ENCODE measurements around the gene KCTD21. TPM values are rescaled to one million over a fixed set of nuclear protein-coding genes. Genes with fewer than 3 reads are reported as not detected.

KCTD21 gene
- total and polyA plus RNA-seq, 10 of the 15 experiments (the other 5 are each of a cell fraction or from before 2014, with no cell fraction given), result 0.63 to 5.4 (median 3.6) TPM

DNA sequence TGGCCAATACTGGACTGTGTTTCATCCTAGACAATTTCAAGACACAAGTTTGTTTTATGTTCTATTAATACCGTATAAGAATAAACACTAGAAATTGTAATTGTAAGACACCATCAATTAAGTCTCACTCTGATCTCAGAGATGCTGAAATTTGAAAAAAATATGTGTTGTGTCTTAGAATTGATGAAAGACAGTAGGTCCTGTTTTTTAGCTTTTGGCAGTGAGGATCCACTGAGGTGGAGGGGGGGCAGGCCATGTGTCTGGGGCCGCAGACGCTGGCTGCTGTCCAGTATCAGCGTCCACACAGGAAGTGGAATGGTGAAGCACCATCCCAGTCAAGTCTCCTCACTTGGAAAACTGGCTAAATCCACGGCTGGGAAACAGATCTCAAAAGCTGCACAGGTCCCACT lies 26.5 kb downstream of the KCTD21 start (continued):
- TF ChIP-seq, protein P1, sequence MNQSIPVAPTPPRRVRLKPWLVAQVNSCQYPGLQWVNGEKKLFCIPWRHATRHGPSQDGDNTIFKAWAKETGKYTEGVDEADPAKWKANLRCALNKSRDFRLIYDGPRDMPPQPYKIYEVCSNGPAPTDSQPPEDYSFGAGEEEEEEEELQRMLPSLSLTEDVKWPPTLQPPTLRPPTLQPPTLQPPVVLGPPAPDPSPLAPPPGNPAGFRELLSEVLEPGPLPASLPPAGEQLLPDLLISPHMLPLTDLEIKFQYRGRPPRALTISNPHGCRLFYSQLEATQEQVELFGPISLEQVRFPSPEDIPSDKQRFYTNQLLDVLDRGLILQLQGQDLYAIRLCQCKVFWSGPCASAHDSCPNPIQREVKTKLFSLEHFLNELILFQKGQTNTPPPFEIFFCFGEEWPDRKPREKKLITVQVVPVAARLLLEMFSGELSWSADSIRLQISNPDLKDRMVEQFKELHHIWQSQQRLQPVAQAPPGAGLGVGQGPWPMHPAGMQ (IDR thresholded peaks at IDR 0.05; ENCODE audit: borderline replicate concordance), result no peak
- TF ChIP-seq SMARCA5 (IDR thresholded peaks at IDR 0.05) (no peak), SMC3 (IDR thresholded peaks at IDR 0.05; ENCODE audit: borderline replicate concordance, low read length) (no peak), ZBTB4 (CRISPR knock-in tag; IDR thresholded peaks at IDR 0.05) (no peak), TAF1 (IDR thresholded peaks at IDR 0.05; ENCODE audit: borderline replicate concordance, low read depth, low read length) (no peak)
- TF ChIP-seq, protein P2, sequence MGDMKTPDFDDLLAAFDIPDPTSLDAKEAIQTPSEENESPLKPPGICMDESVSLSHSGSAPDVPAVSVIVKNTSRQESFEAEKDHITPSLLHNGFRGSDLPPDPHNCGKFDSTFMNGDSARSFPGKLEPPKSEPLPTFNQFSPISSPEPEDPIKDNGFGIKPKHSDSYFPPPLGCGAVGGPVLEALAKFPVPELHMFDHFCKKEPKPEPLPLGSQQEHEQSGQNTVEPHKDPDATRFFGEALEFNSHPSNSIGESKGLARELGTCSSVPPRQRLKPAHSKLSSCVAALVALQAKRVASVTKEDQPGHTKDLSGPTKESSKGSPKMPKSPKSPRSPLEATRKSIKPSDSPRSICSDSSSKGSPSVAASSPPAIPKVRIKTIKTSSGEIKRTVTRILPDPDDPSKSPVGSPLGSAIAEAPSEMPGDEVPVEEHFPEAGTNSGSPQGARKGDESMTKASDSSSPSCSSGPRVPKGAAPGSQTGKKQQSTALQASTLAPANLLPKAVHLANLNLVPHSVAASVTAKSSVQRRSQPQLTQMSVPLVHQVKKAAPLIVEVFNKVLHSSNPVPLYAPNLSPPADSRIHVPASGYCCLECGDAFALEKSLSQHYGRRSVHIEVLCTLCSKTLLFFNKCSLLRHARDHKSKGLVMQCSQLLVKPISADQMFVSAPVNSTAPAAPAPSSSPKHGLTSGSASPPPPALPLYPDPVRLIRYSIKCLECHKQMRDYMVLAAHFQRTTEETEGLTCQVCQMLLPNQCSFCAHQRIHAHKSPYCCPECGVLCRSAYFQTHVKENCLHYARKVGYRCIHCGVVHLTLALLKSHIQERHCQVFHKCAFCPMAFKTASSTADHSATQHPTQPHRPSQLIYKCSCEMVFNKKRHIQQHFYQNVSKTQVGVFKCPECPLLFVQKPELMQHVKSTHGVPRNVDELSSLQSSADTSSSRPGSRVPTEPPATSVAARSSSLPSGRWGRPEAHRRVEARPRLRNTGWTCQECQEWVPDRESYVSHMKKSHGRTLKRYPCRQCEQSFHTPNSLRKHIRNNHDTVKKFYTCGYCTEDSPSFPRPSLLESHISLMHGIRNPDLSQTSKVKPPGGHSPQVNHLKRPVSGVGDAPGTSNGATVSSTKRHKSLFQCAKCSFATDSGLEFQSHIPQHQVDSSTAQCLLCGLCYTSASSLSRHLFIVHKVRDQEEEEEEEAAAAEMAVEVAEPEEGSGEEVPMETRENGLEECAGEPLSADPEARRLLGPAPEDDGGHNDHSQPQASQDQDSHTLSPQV (IDR thresholded peaks at IDR 0.05), result no peak

Data from GM12878 (cell line).